Left lung (tissue), 10 donors: ENCODE measurements around the gene SCAMP5. TPM values are rescaled to one million over a fixed set of nuclear protein-coding genes. Genes with fewer than 3 reads are reported as not detected.
A peak's percentile ranks its signal among the peaks of the same experiment; 100 is the strongest.

Source experiments
- ATAC-seq: fragments of 200-7000 bp; cut with Tn5 transposase; one replicate; pipeline ENCODE4 v1.9.1; 2020; ENCODE audit warnings: moderate library complexity
- DNase-seq, 4 donors: peaks; one replicate each; pipeline ENCODE4 v3.0.0-alpha.2; 2013 to 2020
- H3K27ac ChIP-seq, 2 donors: fragments of 200-600 bp; sonication (generic) in 1 of 2; one replicate each; pipeline versions ENCODE4 v1.5.0 to v1.8.0; 2020 to 2021
- H3K27me3 ChIP-seq, 2 donors: fragments of 200-600 bp; sonication (generic) in 1 of 2; one replicate each; pipeline versions ENCODE4 v1.5.0 to v1.8.0; 2020 to 2021
- H3K36me3 ChIP-seq, 2 donors: fragments of 200-600 bp; sonication (generic) in 1 of 2; one replicate each; pipeline versions ENCODE4 v1.5.0 to v1.8.0; 2020 to 2021
- H3K4me1 ChIP-seq, 2 donors: fragments of 200-600 bp; one replicate each; pipeline ENCODE4 v1.8.0; 2021
- H3K4me3 ChIP-seq, 2 donors: fragments of 200-600 bp; sonication (generic) in 1 of 2; one replicate each; pipeline versions ENCODE4 v1.5.0 to v1.8.0; 2020 to 2021; ENCODE audit warnings: mild to moderate bottlenecking in 1 of 2
- H3K9me3 ChIP-seq, 2 donors: fragments of 200-600 bp; sonication (generic) in 1 of 2; one replicate each; pipeline versions ENCODE4 v1.5.0 to v1.8.0; 2020 to 2021
- CTCF ChIP-seq, 2 donors: fragments of 200-600 bp; sonication (generic) in 1 of 2; IDR thresholded peaks; one replicate each; pipeline versions ENCODE4 v1.5.0 to v1.8.0; 2021; ENCODE audit warnings: antibody characterized with exemption in 2 of 2
- intact Hi-C, 2 donors: fragments of 100-400 bp; cut with DNase I; formaldehyde crosslinking; loops; one replicate each; pipeline versions ENCODE4 v1.11.2 to v1.14.2; 2022
- polyA plus RNA-seq, 6 donors: library from polyadenylated mRNA; unstranded; fragments of 120-200 nt; gene quantifications; one replicate each; pipeline ENCODE4 v1.2.1, GENCODE V29; 2013; ENCODE audit not compliant: insufficient read length in 6 of 6
- total RNA-seq, 2 donors: library from RNA; stranded (reverse); fragmentation: NEBNext Ultra II Directional; extraction: Animal tissue kit (Norgen Biotek cat#: 25700); gene quantifications; one replicate each; pipeline ENCODE4 v1.2.1, GENCODE V29; 2021
- donor health status: DM: no; HTN: yes; CAD: no.
- donor health status: DM: no; HTN: no; CAD: no.

SCAMP5 gene
- total and polyA plus RNA-seq, 8 donors: 1.9 to 31.3 (median 13.8) TPM

- TF ChIP-seq CTCF (IDR thresholded peaks at IDR 0.05): no peak
- Histone ChIP-seq H3K27me3 (no peaks in the 10 kb centered on the region), H3K4me1 (peaks cover 12 to 40% of the 10 kb centered on the region in 2 donors), H3K27ac (no peak overlapping the region), H3K36me3 (no peaks in the 10 kb centered on the region), H3K4me3 (no peak overlapping the region), H3K9me3 (no peaks in the 10 kb centered on the region)
- ATAC-seq (no peak), DNase-seq (no peak)
- intact Hi-C loops: no loop called here
Observed at GRCh38 chr15:75052972-75053747, 57.8 kb downstream of the SCAMP5 start.

GRCh38 chr15:75053748-75054125 lies 58.4 kb downstream of the SCAMP5 start:
- no peak for ATAC-seq
- H3K4me1 ChIP-seq: peaks cover 11 to 38% of the 10 kb centered on the region in 2 donors
- intact Hi-C loops: no loop called here
- H3K4me3 ChIP-seq: no peak overlapping the region
- TF ChIP-seq CTCF (IDR thresholded peaks at IDR 0.05): no peak
- H3K27me3 ChIP-seq: no peaks in the 10 kb centered on the region
- no peaks in the 10 kb centered on the region for H3K36me3 ChIP-seq
- no peaks in the 10 kb centered on the region for H3K9me3 ChIP-seq
- H3K27ac ChIP-seq: no peak overlapping the region
- no peak for DNase-seq

- no peaks in the 10 kb centered on the region for H3K9me3 ChIP-seq
- intact Hi-C loops: no loop called here
- H3K36me3 ChIP-seq: no peaks in the 10 kb centered on the region
- H3K27ac ChIP-seq: peak overlapping the region in 1 of 2 donors; percentile 37
- no peak for ATAC-seq
- H3K4me3 ChIP-seq: no peak overlapping the region
- H3K27me3 ChIP-seq: no peaks in the 10 kb centered on the region
- no peak for DNase-seq
- H3K4me1 ChIP-seq: peaks cover 5 to 32% of the 10 kb centered on the region in 2 donors
- no peak for TF ChIP-seq CTCF (IDR thresholded peaks at IDR 0.05)
Observed at GRCh38 chr15:75054172-75054897, 59.0 kb downstream of the SCAMP5 start.

GRCh38 chr15:75056036-75056435 lies 60.7 kb downstream of the SCAMP5 start:
- DNase-seq (no peak), ATAC-seq (no peak)
- Histone ChIP-seq H3K27me3 (no peaks in the 10 kb centered on the region), H3K4me1 (peaks cover 0 to 27% of the 10 kb centered on the region in 2 donors), H3K36me3 (no peaks in the 10 kb centered on the region), H3K9me3 (no peaks in the 10 kb centered on the region), H3K4me3 (no peak overlapping the region), H3K27ac (no peak overlapping the region)
- intact Hi-C loops: no loop called here
- no peak for TF ChIP-seq CTCF (IDR thresholded peaks at IDR 0.05)

- no peak overlapping the region for H3K27ac ChIP-seq
- intact Hi-C loops: no loop called here
- TF ChIP-seq CTCF (IDR thresholded peaks at IDR 0.05): no peak
- H3K4me1 ChIP-seq: peaks cover 0 to 29% of the 10 kb centered on the region in 2 donors
- no peak for ATAC-seq
- H3K4me3 ChIP-seq: no peak overlapping the region
- H3K27me3 ChIP-seq: no peaks in the 10 kb centered on the region
- DNase-seq: no peak
- H3K9me3 ChIP-seq: no peaks in the 10 kb centered on the region
- no peaks in the 10 kb centered on the region for H3K36me3 ChIP-seq
Observed at GRCh38 chr15:75058127-75058905, 63.0 kb downstream of the SCAMP5 start.
